Peyer's patch (tissue), 4 donors: ENCODE measurements around the gene EXD2.

Source experiments
- CTCF ChIP-seq, 6 experiments: fragments of 450-650 bp in 4 of 6; fragments of 200-600 bp in 2 of 6; sonication (generic) in 1 of 6; IDR thresholded peaks; one replicate each; pipeline ENCODE4 v1.5.1; 2017 to 2019; ENCODE audit warnings: antibody characterized with exemption in 6 of 6, mild to moderate bottlenecking in 3 of 6, moderate library complexity in 1 of 6
- POLR2A ChIP-seq, 2 donors: fragments of 450-650 bp; IDR thresholded peaks; one replicate each; pipeline ENCODE4 v1.5.1; 2017; ENCODE audit warnings: antibody characterized with exemption in 2 of 2, mild to moderate bottlenecking in 2 of 2, moderate library complexity in 2 of 2

GRCh38 chr14:69289811-69290520 is 98.7 kb downstream of the EXD2 start:
- no peak for TF ChIP-seq CTCF (IDR thresholded peaks at IDR 0.05)
- no peak for TF ChIP-seq POLR2A (IDR thresholded peaks at IDR 0.05)
